GM12878 (cell line): ENCODE results near the gene CDH15. TPM values are rescaled to one million over a fixed set of nuclear protein-coding genes. Genes with fewer than 3 reads are reported as not detected.

ENCODE experiments used
- CHD2 ChIP-seq: IDR thresholded peaks from 2 replicates; pipeline ENCODE4 v1.6.1; 2011; ENCODE audit warnings: low read depth, low read length, improper control_type of control experiment, borderline replicate concordance
- HDGF ChIP-seq: fragments of 450-650 bp; IDR thresholded peaks from 2 replicates; pipeline ENCODE4 v1.6.1; 2016; ENCODE audit warnings: antibody characterized with exemption
- JUNB ChIP-seq: IDR thresholded peaks from 2 replicates; pipeline ENCODE4 v1.6.1; 2016; ENCODE audit warnings: antibody characterized with exemption, mild to moderate bottlenecking
- LARP7 ChIP-seq: fragments of 450-650 bp; IDR thresholded peaks from 2 replicates; pipeline ENCODE4 v1.6.1; 2017; ENCODE audit warnings: mild to moderate bottlenecking
- NFYB ChIP-seq: IDR thresholded peaks from 2 replicates; pipeline ENCODE4 v1.6.1; 2011; ENCODE audit warnings: low read depth, mild to moderate bottlenecking, low read length, improper control_type of control experiment, moderate library complexity; ENCODE audit not compliant: insufficient read depth
- POU2F2 ChIP-seq: IDR thresholded peaks from 3 replicates; pipeline ENCODE4 v1.6.1; 2011; ENCODE audit warnings: low read depth, mild to moderate bottlenecking, low read length, borderline replicate concordance
- SMC3 ChIP-seq: IDR thresholded peaks from 2 replicates; pipeline ENCODE4 v1.6.1; 2011; ENCODE audit warnings: low read length, improper control_type of control experiment, borderline replicate concordance
- SUPT20H ChIP-seq: IDR thresholded peaks from 2 replicates; pipeline ENCODE4 v1.6.1; 2011; ENCODE audit warnings: low read depth, mild to moderate bottlenecking, low read length, moderate library complexity, borderline replicate concordance; ENCODE audit not compliant: control insufficient read depth
- ZNF384 ChIP-seq: IDR thresholded peaks from 2 replicates; pipeline ENCODE4 v1.6.1; 2012; ENCODE audit warnings: low read depth, mild to moderate bottlenecking, low read length, improper control_type of control experiment, borderline replicate concordance
- ZZZ3 ChIP-seq: IDR thresholded peaks from 2 replicates; pipeline ENCODE4 v1.6.1; 2011; ENCODE audit warnings: low read depth; ENCODE audit not compliant: control insufficient read depth, insufficient read length
- polyA plus RNA-seq, 11 experiments: library from polyadenylated mRNA; depleted of rRNA in 4 of 11; unstranded in 6 of 11; stranded (reverse) in 5 of 11; fragments of >200 nt; fragmentation: Nextera tagmentation in 4 of 11; fragmentation: Illumina TruSeq in 1 of 11; extraction: Ambion mirVana in 4 of 11; extraction: Trizol in 1 of 11; gene quantifications; 1 replicate in 1 of 11; 2 replicates in 10 of 11; pipeline versions ENCODE4 v1.2.1 to v1.2.3, GENCODE V29; 2011 to 2016; ENCODE audit warnings: inconsistent platforms in 2 of 11, missing spikeins in 2 of 11, low read depth in 1 of 11
- total RNA-seq, 4 experiments: library from RNA; depleted of rRNA in 3 of 4; stranded (reverse); fragments of >200 nt in 3 of 4; fragmentation: Illumina TruSeq in 1 of 4; extraction: Trizol in 1 of 4; gene quantifications; 2 replicates each; pipeline versions ENCODE4 v1.2.1 to v1.2.3, GENCODE V29; 2013 to 2021
- TF ChIP-seq, protein P1 (sequence below): fragments of 450-650 bp; IDR thresholded peaks from 2 replicates; pipeline ENCODE4 v1.6.1; 2017; ENCODE audit warnings: low read depth, mild to moderate bottlenecking, moderate library complexity
- TF ChIP-seq, protein P2 (sequence below): fragments of 450-650 bp; IDR thresholded peaks from 2 replicates; pipeline ENCODE4 v1.6.1; 2017; ENCODE audit warnings: mild to moderate bottlenecking, moderate library complexity
- TF ChIP-seq, protein P3 (sequence below): fragments of 450-650 bp; IDR thresholded peaks from 2 replicates; pipeline ENCODE4 v1.6.1; 2016; ENCODE audit warnings: mild to moderate bottlenecking

The CDH15 gene
- total and polyA plus RNA-seq, 10 of the 15 experiments (the other 5 are each of a cell fraction or from before 2014, with no cell fraction given) = 0.02 to 0.06 TPM; not detected in 8

DNA sequence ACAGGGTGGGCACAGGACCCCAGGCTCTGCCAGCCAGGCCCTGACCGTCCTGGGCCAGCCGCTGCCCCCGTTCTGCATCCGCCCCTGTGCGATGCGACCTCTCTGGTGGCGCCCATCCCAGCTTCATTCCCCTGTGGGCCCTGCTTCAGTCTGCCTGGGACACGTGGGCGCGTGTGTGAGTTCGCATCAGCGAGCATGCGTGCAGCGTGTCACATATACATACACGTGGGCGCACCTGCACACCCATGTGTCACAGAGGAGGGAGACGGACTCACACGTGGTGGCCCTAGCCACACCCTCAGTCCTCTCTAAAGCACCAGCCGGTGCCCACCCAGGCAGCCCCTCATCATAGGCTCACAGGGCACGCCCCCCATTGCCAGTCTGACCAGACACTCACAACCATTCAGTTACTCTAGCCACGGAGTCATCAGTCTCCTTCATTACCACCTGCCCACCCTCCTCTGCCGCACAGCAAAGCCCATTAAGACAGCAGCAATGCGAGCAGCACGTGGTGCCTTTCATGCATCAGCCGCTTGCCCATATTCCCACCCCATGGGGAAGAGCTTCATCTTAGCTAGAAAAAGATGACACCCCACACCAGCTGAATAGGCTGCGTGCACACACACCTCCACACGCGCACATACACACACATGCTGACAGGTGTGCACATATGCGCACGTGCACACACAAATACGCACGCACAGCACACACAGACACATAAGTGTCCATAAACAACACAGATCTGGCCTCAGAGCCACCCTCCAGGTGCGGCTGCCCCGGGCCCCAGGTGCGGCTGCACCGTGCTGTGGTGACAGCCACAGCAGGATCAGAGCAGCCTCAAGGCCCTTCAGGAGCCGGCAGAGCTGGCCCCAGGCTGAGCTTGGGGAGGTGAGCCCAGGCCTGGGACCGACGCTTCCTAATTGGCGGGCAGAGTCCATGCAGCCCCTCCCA lies 9.5 kb upstream of the CDH15 start (continued):
- TF ChIP-seq, protein P1, sequence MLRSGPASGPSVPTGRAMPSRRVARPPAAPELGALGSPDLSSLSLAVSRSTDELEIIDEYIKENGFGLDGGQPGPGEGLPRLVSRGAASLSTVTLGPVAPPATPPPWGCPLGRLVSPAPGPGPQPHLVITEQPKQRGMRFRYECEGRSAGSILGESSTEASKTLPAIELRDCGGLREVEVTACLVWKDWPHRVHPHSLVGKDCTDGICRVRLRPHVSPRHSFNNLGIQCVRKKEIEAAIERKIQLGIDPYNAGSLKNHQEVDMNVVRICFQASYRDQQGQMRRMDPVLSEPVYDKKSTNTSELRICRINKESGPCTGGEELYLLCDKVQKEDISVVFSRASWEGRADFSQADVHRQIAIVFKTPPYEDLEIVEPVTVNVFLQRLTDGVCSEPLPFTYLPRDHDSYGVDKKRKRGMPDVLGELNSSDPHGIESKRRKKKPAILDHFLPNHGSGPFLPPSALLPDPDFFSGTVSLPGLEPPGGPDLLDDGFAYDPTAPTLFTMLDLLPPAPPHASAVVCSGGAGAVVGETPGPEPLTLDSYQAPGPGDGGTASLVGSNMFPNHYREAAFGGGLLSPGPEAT = no peak
- TF ChIP-seq SMC3 (no peak), ZNF384 (no peak), CHD2 (no peak), NFYB (no peak), ZZZ3 (no peak), POU2F2 (no peak), SUPT20H (no peak), LARP7 (no peak), HDGF (no peak), JUNB (no peak)
- TF ChIP-seq, protein P2, sequence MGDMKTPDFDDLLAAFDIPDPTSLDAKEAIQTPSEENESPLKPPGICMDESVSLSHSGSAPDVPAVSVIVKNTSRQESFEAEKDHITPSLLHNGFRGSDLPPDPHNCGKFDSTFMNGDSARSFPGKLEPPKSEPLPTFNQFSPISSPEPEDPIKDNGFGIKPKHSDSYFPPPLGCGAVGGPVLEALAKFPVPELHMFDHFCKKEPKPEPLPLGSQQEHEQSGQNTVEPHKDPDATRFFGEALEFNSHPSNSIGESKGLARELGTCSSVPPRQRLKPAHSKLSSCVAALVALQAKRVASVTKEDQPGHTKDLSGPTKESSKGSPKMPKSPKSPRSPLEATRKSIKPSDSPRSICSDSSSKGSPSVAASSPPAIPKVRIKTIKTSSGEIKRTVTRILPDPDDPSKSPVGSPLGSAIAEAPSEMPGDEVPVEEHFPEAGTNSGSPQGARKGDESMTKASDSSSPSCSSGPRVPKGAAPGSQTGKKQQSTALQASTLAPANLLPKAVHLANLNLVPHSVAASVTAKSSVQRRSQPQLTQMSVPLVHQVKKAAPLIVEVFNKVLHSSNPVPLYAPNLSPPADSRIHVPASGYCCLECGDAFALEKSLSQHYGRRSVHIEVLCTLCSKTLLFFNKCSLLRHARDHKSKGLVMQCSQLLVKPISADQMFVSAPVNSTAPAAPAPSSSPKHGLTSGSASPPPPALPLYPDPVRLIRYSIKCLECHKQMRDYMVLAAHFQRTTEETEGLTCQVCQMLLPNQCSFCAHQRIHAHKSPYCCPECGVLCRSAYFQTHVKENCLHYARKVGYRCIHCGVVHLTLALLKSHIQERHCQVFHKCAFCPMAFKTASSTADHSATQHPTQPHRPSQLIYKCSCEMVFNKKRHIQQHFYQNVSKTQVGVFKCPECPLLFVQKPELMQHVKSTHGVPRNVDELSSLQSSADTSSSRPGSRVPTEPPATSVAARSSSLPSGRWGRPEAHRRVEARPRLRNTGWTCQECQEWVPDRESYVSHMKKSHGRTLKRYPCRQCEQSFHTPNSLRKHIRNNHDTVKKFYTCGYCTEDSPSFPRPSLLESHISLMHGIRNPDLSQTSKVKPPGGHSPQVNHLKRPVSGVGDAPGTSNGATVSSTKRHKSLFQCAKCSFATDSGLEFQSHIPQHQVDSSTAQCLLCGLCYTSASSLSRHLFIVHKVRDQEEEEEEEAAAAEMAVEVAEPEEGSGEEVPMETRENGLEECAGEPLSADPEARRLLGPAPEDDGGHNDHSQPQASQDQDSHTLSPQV = no peak
- TF ChIP-seq, protein P3, sequence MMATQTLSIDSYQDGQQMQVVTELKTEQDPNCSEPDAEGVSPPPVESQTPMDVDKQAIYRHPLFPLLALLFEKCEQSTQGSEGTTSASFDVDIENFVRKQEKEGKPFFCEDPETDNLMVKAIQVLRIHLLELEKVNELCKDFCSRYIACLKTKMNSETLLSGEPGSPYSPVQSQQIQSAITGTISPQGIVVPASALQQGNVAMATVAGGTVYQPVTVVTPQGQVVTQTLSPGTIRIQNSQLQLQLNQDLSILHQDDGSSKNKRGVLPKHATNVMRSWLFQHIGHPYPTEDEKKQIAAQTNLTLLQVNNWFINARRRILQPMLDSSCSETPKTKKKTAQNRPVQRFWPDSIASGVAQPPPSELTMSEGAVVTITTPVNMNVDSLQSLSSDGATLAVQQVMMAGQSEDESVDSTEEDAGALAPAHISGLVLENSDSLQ = no peak
